Left ventricle myocardium inferior (tissue), 1 donor: Measurements from ENCODE around the gene DCTN4. TPM values are rescaled to one million over a fixed set of nuclear protein-coding genes. Genes with fewer than 3 reads are reported as not detected.

Experiments used
- DNase-seq: peaks from one replicate; pipeline ENCODE4 v3.0.0-alpha.2; 2020
- H3K27ac ChIP-seq: fragments of 200-600 bp; replicated peaks from 2 replicates; pipeline ENCODE4 v1.8.0; 2021
- H3K27me3 ChIP-seq: fragments of 200-600 bp; 2 replicates; pipeline ENCODE4 v1.8.0; 2021; ENCODE audit warnings: low read depth
- H3K36me3 ChIP-seq: fragments of 200-600 bp; 2 replicates; pipeline ENCODE4 v1.8.0; 2021
- H3K4me1 ChIP-seq: fragments of 200-600 bp; 2 replicates; pipeline ENCODE4 v1.8.0; 2021
- H3K4me3 ChIP-seq: fragments of 200-600 bp; 2 replicates; pipeline ENCODE4 v1.8.0; 2021; ENCODE audit warnings: mild to moderate bottlenecking, moderate library complexity
- H3K9me3 ChIP-seq: fragments of 200-600 bp; replicated peaks from 2 replicates; pipeline ENCODE4 v1.8.0; 2021
- CTCF ChIP-seq: fragments of 200-600 bp; IDR thresholded peaks from 2 replicates; pipeline ENCODE4 v1.8.0; 2021; ENCODE audit warnings: antibody characterized with exemption, mild to moderate bottlenecking, borderline replicate concordance
- intact Hi-C: fragments of 100-400 bp; cut with micrococcal nuclease; formaldehyde crosslinking; loops from one replicate; pipeline ENCODE4 v1.11.0; 2022
- total RNA-seq: library from RNA; stranded (reverse); fragmentation: NEBNext Ultra II Directional; extraction: Animal tissue kit (Norgen Biotek cat#: 25700); gene quantifications from one replicate; pipeline ENCODE4 v1.2.1, GENCODE V29; 2021
- donor health status: DM: no; HTN: yes; CAD: no; lungs with severe emphysema.

DCTN4 gene
- total RNA-seq, 1 donor from 2014 or later = 43.1 TPM

- no peak for TF ChIP-seq CTCF
- DNase-seq = no peak
- intact Hi-C loops = no loop called here
Measured at GRCh38 chr5:150758203-150758530, 650 bp downstream of the DCTN4 start.

GRCh38 chr5:150757087-150757649, 1.6 kb downstream of the DCTN4 start:
- Histone ChIP-seq H3K27me3 (no peaks in the 10 kb centered on the region), H3K27ac (peak overlapping the region; percentile 96), H3K4me3 (peak overlapping the region; percentile 86), H3K4me1 (peaks cover 54% of the 10 kb centered on the region), H3K36me3 (peaks cover 43% of the 10 kb centered on the region), H3K9me3 (no peaks in the 10 kb centered on the region)
- intact Hi-C loops = no loop called here
- no peak for TF ChIP-seq CTCF
- DNase-seq = no peak

More at GRCh38 chr5:150758203-150758530, 650 bp downstream of the DCTN4 start:
- no peaks in the 10 kb centered on the region for H3K27me3 ChIP-seq
- H3K4me3 ChIP-seq = peak overlapping the region; percentile 86
- peak overlapping the region; percentile 96 for H3K27ac ChIP-seq
- peaks cover 33% of the 10 kb centered on the region for H3K36me3 ChIP-seq
- no peaks in the 10 kb centered on the region for H3K9me3 ChIP-seq
- peaks cover 50% of the 10 kb centered on the region for H3K4me1 ChIP-seq

GRCh38 chr5:150753863-150754262, 5.0 kb downstream of the DCTN4 start:
- intact Hi-C loops = no loop called here

GRCh38 chr5:150753463-150753862, 5.4 kb downstream of the DCTN4 start:
- Histone ChIP-seq H3K9me3 (no peaks in the 10 kb centered on the region), H3K27me3 (no peaks in the 10 kb centered on the region), H3K27ac (no peak overlapping the region), H3K4me3 (no peak overlapping the region), H3K4me1 (peaks cover 77% of the 10 kb centered on the region), H3K36me3 (peaks cover 67% of the 10 kb centered on the region)
- no peak for DNase-seq
- intact Hi-C loops = no loop called here
- no peak for TF ChIP-seq CTCF

More at GRCh38 chr5:150753863-150754262, 5.0 kb downstream of the DCTN4 start:
- no peaks in the 10 kb centered on the region for H3K27me3 ChIP-seq
- no peak for DNase-seq
- no peak overlapping the region for H3K27ac ChIP-seq
- no peak overlapping the region for H3K4me3 ChIP-seq
- peaks cover 67% of the 10 kb centered on the region for H3K36me3 ChIP-seq
- H3K4me1 ChIP-seq = peaks cover 77% of the 10 kb centered on the region
- no peaks in the 10 kb centered on the region for H3K9me3 ChIP-seq
- no peak for TF ChIP-seq CTCF

- no peak for DNase-seq
- TF ChIP-seq CTCF = no peak
- no peaks in the 10 kb centered on the region for H3K27me3 ChIP-seq
- H3K4me3 ChIP-seq = no peak overlapping the region
- H3K27ac ChIP-seq = no peak overlapping the region
- peaks cover 66% of the 10 kb centered on the region for H3K36me3 ChIP-seq
- H3K4me1 ChIP-seq = peaks cover 56% of the 10 kb centered on the region
- no peaks in the 10 kb centered on the region for H3K9me3 ChIP-seq
- intact Hi-C loops = no loop called here
Measured at GRCh38 chr5:150751096-150751891, 7.5 kb downstream of the DCTN4 start.
